Hematopoietic multipotent progenitor cell (in vitro differentiated cells): ENCODE results near the gene HERC2. TPM values are rescaled to one million over a fixed set of nuclear protein-coding genes. Genes with fewer than 3 reads are reported as not detected.
"Not testable (repeated sequence)": the region's sequence is repeated elsewhere in the genome, so short reads cannot be mapped to it uniquely, and the experiment has no call there.

ENCODE experiments used
- DNase-seq, 3 donors: peaks; one replicate each; pipeline ENCODE4 v3.0.0-alpha.2; 2011 to 2015; ENCODE audit warnings: low read depth in 2 of 3, low spot score in 2 of 3
- total RNA-seq: library from RNA; depleted of rRNA; stranded (reverse); fragments of >200 nt; gene quantifications from one replicate; pipeline ENCODE4 v1.2.3, GENCODE V29; 2012

Gene HERC2
- total RNA-seq, 1 donor, result 77.3 TPM

DNA sequence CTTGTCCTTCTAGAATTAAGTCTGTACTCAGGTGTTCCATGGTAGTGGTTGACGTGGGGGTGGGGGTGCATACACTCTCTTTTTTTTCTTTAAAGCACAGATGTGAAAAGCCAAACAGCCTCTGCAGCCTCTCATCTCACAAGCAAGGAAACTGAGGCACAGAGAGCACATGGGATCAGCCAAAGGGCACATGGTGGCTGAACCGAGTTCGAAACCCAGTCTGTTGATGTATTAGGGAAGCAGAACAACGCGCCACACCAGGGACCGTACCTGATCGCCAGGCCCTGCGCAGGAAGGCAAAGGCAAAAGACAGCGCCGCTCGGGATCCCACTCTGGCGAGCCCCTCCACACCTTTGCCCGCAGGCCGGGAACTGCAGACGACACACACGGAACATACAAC, 47.3 kb downstream of the HERC2 start:
- no peak for DNase-seq

- no peak for DNase-seq
Observed at GRCh38 chr15:28273873-28274610, 47.9 kb downstream of the HERC2 start.

DNA sequence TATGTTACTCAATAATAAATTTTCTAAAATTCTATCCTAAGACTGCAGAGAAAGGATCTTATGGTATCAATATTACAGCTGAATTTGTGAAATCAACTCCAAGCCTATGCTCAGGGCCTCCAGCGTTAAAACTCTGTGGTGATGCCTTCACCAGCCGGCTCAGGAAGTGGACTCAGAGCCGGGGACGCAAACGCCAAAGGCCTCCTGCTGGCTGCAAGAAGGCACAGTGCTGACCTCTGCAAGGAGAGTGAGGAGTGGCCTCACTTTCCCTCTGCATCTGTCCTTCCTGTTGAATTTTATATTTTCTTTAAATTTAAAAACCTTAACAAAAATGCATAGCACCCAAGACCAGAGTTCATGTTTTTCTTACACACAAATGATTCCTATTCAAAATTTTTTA, 48.5 kb downstream of the HERC2 start:
- no peak for DNase-seq

DNA sequence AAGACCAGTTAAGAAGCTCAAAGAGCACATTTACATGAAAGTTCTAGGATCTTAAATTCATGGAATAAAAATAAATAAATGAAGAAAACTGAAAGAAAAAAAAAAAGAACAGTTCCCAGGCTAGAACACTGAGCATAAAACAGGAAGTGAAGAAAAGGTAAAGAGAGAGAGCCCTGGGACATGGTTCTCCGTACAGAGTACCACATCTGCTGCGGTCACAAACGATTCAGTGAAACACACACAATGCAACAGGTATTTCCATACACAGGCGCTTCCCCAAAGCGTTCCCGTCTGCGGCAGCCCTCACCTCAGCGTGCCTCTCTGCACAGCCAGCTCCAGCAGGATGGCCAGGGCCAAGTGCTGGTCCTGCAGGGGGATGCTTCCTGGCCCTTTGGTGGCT, 49.4 kb downstream of the HERC2 start:
- DNase-seq, result no peak

DNA sequence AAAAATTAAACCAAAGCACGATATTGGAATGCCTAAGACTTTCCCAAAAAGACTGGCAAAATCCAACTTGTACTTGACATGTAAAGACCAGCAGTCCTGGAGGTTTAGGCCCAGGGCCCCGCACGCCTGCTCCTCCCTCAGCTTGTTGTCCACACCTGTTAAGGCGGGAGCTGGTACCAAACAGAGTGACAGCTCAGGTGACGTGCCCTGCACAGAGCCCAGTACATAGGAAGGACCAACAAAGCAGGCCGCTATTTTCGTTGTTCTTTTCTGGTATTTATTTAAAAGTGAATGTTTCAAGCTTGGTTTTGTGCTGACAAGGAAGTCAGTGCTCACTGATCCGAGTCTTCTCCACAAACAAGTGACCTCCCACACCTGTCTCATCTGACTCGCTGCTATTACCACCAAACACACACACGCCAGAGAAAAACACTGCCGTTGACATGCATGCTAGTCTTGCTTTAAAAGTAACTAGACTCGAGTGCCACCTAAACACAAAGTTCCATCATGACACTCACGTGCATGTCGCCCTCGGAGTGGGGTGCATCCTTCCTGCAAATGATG, 50.2 kb downstream of the HERC2 start:
- no peak for DNase-seq

DNA sequence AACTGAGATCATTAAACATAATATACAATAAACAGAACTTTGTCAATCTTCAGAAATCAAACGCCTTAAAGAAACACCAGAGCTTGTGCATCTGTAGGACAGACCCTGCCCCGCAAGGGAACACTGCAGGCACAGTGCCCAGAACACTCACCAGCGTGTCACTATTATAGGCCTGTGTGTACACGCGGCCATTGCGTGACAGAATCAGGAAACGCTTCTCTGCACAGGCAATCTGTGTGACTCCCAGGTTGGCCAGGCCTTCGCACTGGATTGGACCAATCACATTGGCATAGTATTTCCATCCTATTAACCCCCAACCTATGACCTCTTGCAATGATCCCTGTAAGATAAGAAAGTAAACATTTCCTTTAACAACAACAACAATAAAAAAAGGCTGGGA, 52.9 kb downstream of the HERC2 start:
- no peak for DNase-seq

DNA sequence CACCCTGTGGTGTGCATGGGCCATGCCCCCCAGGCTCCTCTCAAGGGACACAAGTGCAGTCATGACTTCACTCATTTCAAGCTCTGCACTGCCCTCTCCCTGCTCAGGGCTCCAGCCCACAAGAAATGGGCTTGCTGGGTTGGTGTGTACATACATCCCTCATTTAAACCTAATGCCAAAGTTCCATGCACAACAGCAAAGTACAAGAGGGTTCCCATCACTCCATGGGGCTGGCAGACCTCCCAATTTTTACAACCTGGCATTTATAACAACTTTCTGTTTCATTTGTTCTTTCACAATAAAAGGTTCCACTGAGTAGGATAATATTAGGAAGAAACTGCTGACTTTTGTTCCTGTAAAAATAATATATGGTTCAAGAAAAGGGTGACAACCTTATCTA, 54.3 kb downstream of the HERC2 start:
- DNase-seq, result no peak

GRCh38 chr15:28265334-28266019, 56.5 kb downstream of the HERC2 start:
- no peak for DNase-seq

DNA sequence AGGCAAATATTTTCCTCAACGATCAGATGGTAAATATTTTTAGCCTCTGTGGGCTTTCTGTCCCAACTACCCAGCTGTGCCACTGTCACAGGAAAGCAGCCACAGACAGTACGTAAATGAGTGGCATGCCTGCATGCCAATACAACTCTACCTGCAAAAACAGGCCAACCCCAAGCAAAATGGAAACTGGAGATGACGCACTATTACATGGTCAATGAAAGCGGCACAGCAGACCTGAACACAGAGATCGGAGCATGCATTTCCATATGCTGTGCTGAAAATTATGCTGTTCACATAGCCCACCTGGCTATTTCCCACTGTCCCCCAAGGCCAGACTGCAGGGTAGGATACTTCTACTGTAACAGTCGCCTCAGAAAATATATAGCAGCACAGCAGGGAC, 57.8 kb downstream of the HERC2 start:
- DNase-seq, result no peak

- DNase-seq, result no peak
Observed at GRCh38 chr15:28262438-28262837, 59.5 kb downstream of the HERC2 start.

DNA sequence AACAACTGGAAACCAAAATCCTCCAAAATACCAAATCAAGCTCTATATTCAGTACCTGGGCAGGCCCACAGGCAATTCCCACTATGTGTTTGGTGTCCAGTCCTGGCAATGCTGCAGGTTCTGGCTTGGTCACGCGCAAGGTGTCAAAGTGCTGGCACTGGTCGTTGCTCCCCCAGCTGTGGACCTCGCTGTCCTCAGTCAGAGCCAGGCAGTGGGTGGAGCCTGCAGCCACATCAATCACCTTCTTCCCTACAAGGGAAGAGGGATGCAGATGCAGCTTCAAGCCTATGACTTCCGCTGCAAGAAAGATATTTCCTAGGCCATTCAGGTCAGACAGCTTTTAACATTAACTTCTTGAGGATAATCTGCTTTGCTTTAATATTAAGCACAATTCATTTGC, 61.3 kb downstream of the HERC2 start:
- DNase-seq, result no peak

DNA sequence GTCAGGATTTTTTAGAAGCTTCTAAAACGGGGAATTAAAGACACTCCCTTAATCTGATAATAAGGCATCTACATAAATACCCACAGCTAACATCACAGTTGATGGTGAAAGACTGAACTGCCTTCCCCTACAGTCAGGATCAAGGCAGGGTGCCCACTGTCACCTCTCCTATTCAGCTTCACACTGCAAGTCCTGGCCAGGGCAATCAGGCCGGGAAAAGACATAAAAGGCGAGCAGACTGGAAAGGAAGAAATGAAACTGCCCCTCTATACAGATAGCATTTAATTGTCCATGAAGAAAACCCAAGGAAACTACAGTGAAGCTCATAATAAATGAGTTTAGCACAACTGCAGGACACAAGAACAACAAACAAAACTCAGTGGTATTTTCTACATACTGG, 61.7 kb downstream of the HERC2 start:
- DNase-seq, result no peak

DNA sequence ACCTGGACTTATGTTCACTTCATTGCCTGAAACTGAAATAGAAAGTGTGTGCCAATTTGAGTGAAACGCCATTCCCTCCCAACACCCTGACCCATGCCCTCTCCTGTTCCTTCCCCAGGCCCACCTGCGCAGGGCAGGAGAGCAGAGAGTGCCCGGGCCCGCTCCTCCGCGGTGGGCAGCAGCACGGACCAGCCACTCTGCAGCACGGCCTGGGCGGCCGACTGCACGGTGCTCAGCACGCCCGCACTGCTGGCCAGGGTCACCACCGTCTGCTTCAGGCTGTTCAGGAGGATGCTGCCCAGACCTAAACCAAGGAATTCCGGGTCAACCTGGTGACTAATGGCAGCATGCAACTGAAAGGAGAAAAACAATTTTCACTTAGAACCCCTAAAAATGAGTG, 66.0 kb downstream of the HERC2 start:
- DNase-seq, result no peak

- DNase-seq, result no peak
Observed at GRCh38 chr15:28252831-28253230, 69.1 kb downstream of the HERC2 start.

DNA sequence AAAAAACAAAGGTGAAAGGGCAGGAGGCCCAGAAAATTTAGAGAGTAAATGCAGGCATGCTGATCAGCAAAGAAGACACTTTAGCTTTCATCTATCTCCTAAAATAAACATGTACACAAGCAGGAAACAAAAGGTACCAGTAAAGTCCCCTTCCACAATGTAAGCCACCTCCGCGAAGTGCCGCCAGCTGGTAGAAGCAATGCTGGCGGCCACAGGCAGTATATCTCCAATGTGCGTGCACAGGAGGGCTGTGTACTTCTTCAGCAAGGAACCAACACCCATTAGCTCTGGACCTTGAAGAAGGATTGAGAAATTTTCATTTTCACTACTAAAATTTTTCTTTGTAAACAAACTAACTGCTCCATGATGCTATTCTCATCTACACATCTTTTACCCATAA, 75.4 kb downstream of the HERC2 start:
- DNase-seq, result no peak

GRCh38 chr15:28243901-28244300, 78.1 kb downstream of the HERC2 start:
- DNase-seq, result no peak

DNA sequence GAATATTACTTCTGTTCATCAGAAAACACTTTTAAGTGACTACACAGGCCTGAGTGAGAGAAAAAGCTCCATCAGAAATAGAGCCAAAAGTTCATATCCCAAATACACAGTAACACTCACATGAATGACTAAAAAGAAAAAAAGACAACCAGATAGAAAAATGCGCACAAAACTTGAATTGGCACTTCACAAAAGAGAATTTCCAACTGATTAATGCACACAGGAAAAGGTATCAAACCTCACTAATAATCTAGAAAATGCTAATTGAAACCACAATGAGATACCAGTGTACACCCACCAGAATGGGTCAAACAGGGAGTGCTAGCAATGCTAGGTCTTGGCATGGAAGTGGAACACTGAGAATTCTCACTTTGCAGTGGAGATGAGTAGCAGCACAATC, 78.6 kb downstream of the HERC2 start:
- DNase-seq, result no peak

- DNase-seq, result not testable (repeated sequence)
Observed at GRCh38 chr15:28238296-28238695, 83.7 kb downstream of the HERC2 start.

GRCh38 chr15:28231743-28232142, 90.2 kb downstream of the HERC2 start:
- DNase-seq, result peak in 2 of 3 donors; percentile 26 to 63

- peak in 2 of 3 donors; percentile 2 to 8 for DNase-seq
Observed at GRCh38 chr15:28231336-28231735, 90.6 kb downstream of the HERC2 start.

- not testable (repeated sequence) for DNase-seq
Observed at GRCh38 chr15:28228990-28229640, 92.9 kb downstream of the HERC2 start.

DNA sequence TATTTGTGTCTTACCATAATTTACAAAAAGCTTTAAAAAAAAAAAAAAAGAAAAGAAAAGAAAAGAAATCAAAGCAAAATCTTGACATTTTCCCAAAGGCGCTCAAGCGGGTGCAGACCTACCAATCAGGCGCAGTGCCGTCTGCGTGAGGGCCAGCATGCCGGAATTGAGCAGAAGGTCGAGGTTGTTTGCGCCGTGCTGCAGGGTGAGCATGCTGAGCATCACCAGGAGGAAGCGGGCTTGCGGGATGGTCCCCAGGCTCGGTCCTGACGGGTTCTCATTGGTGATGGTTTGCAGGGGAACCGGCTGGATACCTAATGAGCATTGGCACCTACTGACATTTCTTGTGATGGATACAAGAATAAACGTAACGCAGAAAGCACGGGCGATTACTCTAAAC, 93.9 kb downstream of the HERC2 start:
- DNase-seq, result no peak
